GM12874 (cell line): ENCODE measurements around the gene EPHA10.

Experiments used
- CTCF ChIP-seq: IDR thresholded peaks from 2 replicates; pipeline ENCODE4 v1.5.1; 2011; ENCODE audit warnings: low read depth, mild to moderate bottlenecking, control low read depth, low read length, moderate library complexity; ENCODE audit not compliant: insufficient read depth

EPHA10 gene

GRCh38 chr1:37721565-37721964 is 43.4 kb downstream of the EPHA10 start:
- no peak for TF ChIP-seq CTCF

GRCh38 chr1:37720231-37721130 is 44.4 kb downstream of the EPHA10 start:
- TF ChIP-seq CTCF: no peak

- TF ChIP-seq CTCF: no peak
Measured at GRCh38 chr1:37719572-37720195, 45.2 kb downstream of the EPHA10 start.

GRCh38 chr1:37718901-37719571 is 45.9 kb downstream of the EPHA10 start:
- no peak for TF ChIP-seq CTCF

- TF ChIP-seq CTCF: no peak
Measured at GRCh38 chr1:37718181-37718900, 46.6 kb downstream of the EPHA10 start.

- no peak for TF ChIP-seq CTCF
Measured at GRCh38 chr1:37717631-37718030, 47.3 kb downstream of the EPHA10 start.

GRCh38 chr1:37716321-37716720 is 48.6 kb downstream of the EPHA10 start:
- TF ChIP-seq CTCF: no peak
